Measurements from ENCODE around the gene FHDC1.

DNA sequence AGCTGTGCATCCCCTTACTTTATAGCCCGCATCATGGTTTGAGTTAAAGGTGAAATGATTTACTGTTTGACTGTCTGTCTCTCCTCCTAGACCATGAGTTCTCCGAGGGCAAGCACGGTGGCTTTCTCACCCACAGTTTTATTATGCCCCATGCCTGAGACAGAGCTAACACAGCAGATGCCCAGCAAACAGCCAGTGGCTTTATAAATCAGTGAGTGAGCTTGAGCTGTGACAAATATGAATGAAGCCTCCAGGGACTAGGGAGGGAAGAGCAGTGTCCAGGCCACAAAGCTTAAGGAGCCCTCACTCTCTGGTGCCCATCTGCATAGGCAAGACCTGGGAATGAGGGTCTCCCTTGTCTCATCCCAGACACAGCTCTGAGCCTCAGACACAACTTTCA is 57.9 kb downstream of the FHDC1 start:
- TF ChIP-seq EP300 (IDR thresholded peaks at IDR 0.05), result no peak
- TF ChIP-seq POLR2AphosphoS5 (IDR thresholded peaks at IDR 0.05), result no peak
- TF ChIP-seq POLR2A (IDR thresholded peaks at IDR 0.05), result no peak
- TF ChIP-seq, protein P1, sequence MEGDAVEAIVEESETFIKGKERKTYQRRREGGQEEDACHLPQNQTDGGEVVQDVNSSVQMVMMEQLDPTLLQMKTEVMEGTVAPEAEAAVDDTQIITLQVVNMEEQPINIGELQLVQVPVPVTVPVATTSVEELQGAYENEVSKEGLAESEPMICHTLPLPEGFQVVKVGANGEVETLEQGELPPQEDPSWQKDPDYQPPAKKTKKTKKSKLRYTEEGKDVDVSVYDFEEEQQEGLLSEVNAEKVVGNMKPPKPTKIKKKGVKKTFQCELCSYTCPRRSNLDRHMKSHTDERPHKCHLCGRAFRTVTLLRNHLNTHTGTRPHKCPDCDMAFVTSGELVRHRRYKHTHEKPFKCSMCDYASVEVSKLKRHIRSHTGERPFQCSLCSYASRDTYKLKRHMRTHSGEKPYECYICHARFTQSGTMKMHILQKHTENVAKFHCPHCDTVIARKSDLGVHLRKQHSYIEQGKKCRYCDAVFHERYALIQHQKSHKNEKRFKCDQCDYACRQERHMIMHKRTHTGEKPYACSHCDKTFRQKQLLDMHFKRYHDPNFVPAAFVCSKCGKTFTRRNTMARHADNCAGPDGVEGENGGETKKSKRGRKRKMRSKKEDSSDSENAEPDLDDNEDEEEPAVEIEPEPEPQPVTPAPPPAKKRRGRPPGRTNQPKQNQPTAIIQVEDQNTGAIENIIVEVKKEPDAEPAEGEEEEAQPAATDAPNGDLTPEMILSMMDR (IDR thresholded peaks at IDR 0.05), result no peak
